GM19035 (cell line): ENCODE measurements around the gene NUS1.
"Not testable (repeated sequence)": the region's sequence is repeated elsewhere in the genome, so short reads cannot be mapped to it uniquely, and the experiment has no call there.

Experiments used
- ATAC-seq: cut with Tn5 transposase; IDR thresholded peaks from one replicate; pipeline ENCODE4 v1.9.1; 2021; ENCODE audit not compliant: unreplicated experiment

NUS1 gene

GRCh38 chr6:117674991-117675657 is at the start of gene NUS1:
TSS of gene NUS1 (plus strand) at chr6:117675469. CDS start at chr6:117675671, 202 bp downstream.
- peak; percentile 97 for ATAC-seq

- ATAC-seq, result no peak
Measured at GRCh38 chr6:117627533-117627932, 47.7 kb upstream of the NUS1 start.

- no peak for ATAC-seq
Measured at GRCh38 chr6:117629119-117629660, 46.1 kb upstream of the NUS1 start.

GRCh38 chr6:117637770-117638169 is 37.5 kb upstream of the NUS1 start:
- no peak for ATAC-seq

- no peak for ATAC-seq
Measured at GRCh38 chr6:117642976-117643375, 32.3 kb upstream of the NUS1 start.

GRCh38 chr6:117651984-117652383 is 23.3 kb upstream of the NUS1 start:
- not testable (repeated sequence) for ATAC-seq

GRCh38 chr6:117653949-117654348 is 21.3 kb upstream of the NUS1 start:
- ATAC-seq, result no peak

- no peak for ATAC-seq
Measured at GRCh38 chr6:117655380-117655779, 19.9 kb upstream of the NUS1 start.

GRCh38 chr6:117666881-117667280 is 8.4 kb upstream of the NUS1 start:
- no peak for ATAC-seq

GRCh38 chr6:117668736-117669135 is 6.5 kb upstream of the NUS1 start:
- ATAC-seq, result no peak

GRCh38 chr6:117674503-117674902 is 766 bp upstream of the NUS1 start:
- no peak for ATAC-seq

GRCh38 chr6:117675658-117676301 is 511 bp downstream of the NUS1 start:
- peak; percentile 32 for ATAC-seq

- no peak for ATAC-seq
Measured at GRCh38 chr6:117676577-117677218, 1.4 kb downstream of the NUS1 start.

- no peak for ATAC-seq
Measured at GRCh38 chr6:117677553-117678141, 2.4 kb downstream of the NUS1 start.

GRCh38 chr6:117681162-117681741 is 6.0 kb downstream of the NUS1 start:
- ATAC-seq, result no peak

GRCh38 chr6:117684749-117685148 is 9.5 kb downstream of the NUS1 start:
- no peak for ATAC-seq

- ATAC-seq, result no peak
Measured at GRCh38 chr6:117685359-117685758, 10.1 kb downstream of the NUS1 start.

GRCh38 chr6:117687021-117687648 is 11.9 kb downstream of the NUS1 start:
- no peak for ATAC-seq

GRCh38 chr6:117689584-117689983 is 14.3 kb downstream of the NUS1 start:
- not testable (repeated sequence) for ATAC-seq

GRCh38 chr6:117706504-117706903 is 31.2 kb downstream of the NUS1 start:
- no peak for ATAC-seq
